GM19099 (cell line): ENCODE measurements around the gene HNRNPK.

Experiments
- POLR2A ChIP-seq: IDR thresholded peaks from 3 replicates; pipeline ENCODE4 v1.6.1; 2011; ENCODE audit warnings: low read depth; ENCODE audit not compliant: insufficient read length; ENCODE audit errors: extremely low read depth

HNRNPK gene

DNA sequence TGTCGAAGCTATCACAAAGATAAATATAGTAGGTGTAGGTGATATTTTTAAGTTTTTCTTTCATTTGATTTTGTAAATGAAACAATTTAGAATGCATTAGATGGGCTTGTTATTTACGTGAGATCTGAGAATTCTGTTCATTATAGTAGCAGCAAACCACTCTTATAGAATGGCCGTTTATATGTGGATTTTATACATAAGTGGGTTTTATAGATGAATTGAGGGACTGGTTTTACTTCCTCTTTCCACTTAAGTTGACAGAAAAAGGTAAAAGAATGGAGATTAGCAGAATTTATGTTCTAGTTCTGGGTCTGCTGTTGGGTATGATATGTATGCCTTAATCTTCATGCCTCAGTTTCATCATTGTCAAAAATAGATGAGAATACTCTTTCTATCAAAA is 6.2 kb upstream of the HNRNPK start:
- TF ChIP-seq POLR2A = no peak

DNA sequence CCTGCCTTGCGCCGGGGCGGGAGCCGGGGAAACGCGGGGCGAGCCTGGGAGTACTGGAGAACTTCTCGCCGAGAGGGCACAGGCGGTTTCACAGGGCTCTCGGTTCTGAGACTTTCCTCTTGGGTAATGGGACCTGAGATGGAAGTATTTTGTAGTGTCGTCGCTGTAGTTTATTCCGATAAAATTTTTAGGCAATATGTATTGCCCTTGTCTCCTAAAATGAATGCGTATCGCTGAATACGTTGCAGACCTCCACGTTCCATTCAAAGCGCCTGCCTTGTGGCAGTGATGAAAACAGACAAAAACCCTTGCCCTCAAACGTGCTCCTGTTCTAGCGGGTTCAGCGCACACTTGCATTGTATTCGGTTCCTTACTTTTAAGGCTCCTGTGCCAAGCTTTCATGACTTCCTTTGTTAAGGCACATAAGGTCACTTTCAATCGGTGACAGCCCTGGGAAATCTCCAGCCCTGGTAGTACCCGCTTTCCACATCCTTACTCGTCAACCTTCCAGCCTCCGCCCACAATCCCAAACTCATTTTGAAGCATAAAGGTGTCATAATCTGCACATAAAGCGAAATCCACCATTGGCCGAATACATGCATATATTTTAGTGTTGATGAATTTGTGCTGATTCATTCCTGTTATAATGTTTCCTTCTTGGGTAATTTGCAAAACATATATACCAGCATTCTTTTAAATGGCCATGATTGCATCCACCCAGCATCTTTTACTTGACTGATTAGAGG is 1.3 kb upstream of the HNRNPK start:
- no peak for TF ChIP-seq POLR2A

DNA sequence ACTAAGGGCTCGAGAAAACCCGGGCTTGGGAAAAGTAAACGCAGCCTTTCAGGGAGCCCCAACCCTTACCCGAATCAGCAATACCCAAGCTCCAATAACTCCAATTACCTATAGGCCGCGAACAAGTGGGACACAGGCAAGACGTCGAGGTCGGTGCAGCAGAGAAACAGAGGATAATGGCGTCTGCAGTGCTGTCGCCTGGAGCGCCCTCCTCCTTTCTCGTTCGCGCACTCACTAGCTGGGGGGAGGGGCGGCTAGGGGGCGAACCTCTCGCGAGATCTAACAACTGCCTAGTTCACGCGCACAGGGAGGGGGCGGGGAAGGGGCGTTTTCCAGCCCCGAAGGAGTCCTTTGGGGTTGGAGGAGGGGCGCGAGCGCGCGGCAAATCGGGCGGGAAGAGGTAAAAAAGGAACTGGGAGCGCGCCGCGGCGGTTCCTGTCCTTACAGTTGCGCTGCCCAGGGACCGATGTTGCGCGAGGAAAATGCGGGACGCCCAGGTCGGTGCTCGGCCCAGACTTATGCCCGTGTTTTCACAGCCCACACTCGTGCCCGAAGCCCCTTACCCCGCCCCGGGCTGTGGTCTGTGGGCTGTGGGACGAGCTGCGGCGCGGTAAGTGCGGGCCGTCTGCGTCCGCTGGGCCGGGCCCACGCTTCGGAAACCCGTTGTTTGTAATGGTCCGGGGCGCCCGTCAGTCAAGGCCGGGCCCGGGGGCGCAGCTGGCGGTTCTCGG is 545 bp upstream of the HNRNPK start, which contains the start of gene RMI1:
TSS of gene RMI1 (plus strand) at position 411 of the 731 bp plus-strand sequence. CDS start 20,182 bp downstream, outside the sequence.
- peak; percentile 96 for TF ChIP-seq POLR2A

DNA sequence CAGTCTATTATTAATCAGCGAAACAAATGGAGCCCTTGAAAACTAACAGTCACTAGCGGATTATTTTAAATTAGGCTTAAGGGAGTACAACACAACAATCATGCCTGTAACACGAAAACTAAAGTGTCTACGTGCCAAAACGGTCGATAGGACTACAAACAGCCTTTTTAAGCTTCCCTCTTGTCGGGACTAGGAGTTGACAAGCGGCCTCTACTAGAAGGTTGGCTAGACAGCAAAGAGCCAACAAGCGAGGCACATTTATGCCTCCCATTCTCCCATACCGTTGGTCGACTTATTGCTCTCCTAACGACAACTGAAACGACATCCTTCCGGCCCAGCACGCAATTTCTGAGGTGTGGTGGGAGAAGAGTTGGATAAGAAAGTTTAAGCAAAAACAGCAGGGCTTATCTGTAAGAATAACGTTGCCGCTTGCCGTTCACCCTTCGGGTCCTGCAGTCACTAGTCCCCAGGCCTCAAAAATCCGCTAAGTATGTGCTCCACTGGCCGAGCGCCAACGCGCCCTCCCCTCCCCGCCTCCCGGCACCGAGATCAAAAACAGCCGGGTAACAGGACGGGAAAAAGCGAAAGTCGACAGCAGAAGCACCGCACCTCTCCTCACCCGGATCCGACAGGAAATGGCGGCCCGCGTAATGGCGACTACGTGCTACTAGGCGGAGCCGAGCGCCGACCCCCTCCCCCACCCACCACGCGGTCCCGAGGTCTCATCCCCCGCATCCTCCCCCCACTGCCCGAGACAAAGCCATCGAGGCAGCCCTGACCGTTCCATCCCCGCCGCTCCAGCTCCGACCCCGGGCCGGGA is 813 bp downstream of the HNRNPK start:
- TF ChIP-seq POLR2A = peak; percentile 41

DNA sequence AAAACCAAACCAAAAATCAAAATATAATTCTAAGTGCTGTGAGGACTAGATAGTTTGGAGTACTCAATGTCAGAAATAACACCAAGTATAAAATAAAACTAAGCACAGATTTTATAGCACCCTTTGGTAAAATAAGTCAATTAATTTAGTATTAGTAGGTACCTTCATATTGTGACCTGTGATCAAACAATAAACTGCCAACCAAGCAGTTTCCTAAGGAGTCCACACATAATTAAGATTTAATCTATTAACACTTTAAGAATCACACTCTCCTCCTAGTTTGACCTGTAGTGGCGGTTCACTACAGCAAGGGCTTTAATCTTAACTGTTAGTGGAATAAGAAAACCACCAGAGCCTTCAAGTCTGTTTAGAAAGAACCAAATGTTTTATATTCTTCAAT is 2.8 kb downstream of the HNRNPK start:
- no peak for TF ChIP-seq POLR2A

DNA sequence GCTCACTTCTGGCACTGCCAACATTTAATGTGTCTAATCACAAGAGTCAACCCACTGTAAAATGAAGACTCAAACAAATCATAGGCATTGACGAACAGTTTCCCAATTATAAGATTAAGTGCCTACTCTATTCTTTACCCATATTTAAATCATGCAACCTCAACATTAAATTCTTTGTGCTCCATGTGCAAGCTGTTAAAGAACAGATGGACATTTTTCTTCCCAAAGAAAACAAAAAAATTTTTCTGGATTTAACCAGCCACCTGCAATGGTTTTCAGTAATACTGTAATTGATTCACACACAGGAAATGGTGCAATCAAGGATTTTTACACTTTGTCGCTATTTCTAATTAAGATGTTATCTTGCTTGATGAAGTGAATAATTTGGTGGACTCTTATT is 3.6 kb downstream of the HNRNPK start:
- no peak for TF ChIP-seq POLR2A

DNA sequence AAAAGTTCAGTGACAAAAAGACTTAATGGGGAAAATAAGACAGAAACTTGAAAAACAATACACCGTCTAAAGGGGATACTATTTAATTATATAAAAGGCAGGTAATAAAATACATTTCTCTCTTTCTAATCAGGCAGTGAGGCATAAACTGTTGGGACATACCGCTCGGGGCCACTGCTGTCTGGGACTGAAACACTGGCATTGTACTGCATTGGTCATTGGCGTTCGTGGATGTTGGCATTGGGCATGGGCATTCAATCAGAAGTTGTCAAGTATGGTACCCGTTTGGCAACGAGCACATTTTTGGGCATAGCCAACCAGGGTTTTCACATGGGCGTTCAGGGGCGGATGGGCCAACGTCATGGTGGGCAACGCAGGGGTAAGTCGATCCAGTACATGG is 4.7 kb downstream of the HNRNPK start:
- TF ChIP-seq POLR2A = no peak

DNA sequence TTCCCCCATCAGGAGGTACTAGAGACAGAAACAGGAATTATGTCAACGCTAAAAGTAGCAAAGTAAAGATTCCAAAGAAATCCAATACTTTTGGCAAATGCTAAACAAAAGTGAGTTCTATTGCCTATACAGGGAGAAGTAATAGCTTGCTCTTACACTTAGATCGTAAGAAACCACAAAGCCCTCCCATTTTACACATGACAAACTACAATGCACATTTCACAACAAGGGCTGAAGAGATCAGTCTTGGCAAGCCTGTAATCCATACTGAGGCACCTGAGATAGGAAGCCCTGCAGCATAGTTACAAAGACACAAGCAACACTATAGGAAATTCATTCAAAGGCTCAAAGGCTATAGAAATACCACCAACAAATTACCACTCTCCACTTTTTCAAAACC is 7.7 kb downstream of the HNRNPK start:
- no peak for TF ChIP-seq POLR2A

DNA sequence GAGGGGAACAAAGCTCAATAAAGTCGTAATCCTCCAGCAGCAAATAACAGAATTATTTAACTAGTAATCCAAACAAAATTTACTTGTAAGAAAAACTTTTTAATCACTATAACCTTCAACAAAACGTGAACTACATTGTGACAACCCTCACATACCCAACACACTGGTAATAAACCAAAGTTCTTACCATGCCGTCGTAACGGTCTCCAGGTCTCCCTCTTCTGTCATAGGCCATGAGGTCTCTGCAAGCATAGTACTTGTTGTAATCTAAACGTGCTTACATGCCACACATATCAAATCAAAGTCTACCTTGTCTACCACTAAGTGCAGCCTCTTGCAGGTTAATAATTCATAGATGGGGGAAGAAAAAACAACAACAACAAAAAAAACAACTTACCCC is 8.5 kb downstream of the HNRNPK start:
- TF ChIP-seq POLR2A = peak; percentile 17

DNA sequence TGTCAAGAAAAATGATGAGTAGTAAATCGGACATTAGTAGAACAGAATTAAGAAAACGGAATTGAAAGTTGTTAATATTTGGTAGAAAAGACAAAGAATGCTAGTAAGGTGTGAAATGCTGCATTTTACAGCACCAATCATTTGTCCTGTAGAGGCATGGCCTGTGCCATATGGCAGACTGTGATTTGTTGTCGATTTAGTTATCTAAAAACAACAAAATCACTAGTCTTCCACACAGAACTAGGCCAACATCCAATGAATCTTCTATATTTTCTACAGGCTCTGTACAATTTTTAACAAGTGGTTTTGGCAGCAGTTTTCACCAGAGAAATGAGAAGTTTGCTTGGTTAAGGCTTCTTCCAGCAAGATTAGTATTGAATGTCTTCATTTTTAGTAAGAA is 10.4 kb downstream of the HNRNPK start:
- no peak for TF ChIP-seq POLR2A

DNA sequence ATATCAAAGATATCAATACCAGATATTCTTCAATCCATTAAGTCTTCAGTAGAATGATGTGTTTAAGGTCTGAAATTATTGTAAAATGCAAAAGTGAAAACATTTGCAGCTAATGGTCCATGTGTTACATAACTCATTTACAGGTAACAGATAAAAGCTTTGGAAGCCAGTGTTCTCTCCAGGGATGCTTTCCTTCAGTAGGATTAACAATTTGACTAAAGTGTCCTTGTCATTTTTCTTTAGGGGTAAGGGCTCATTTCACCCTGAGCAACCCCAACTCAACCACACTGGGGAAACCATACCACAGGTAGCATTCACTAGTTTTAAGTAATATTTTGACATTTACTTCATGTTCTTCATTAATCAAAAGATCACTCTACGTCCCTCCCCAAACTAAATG is 12.9 kb downstream of the HNRNPK start:
- peak; percentile 11 for TF ChIP-seq POLR2A

DNA sequence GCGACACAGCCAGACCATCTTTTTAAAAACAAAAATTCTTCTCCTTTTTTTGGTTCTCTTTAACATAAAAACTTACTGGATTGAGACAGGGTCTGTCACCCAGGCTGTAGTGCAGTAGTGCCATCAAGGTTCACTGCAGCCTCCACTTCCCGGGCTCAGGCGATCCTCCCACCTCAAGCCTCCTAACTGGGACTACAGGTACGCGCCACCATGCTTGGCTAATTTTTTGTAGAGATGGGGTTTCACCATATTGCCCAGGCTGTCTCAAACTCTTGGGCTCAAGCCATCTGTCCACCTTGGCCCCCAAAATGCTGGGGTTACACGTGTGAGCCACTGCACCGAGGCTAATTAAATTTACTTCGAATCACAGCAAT is 13.8 kb downstream of the HNRNPK start:
- TF ChIP-seq POLR2A = no peak

DNA sequence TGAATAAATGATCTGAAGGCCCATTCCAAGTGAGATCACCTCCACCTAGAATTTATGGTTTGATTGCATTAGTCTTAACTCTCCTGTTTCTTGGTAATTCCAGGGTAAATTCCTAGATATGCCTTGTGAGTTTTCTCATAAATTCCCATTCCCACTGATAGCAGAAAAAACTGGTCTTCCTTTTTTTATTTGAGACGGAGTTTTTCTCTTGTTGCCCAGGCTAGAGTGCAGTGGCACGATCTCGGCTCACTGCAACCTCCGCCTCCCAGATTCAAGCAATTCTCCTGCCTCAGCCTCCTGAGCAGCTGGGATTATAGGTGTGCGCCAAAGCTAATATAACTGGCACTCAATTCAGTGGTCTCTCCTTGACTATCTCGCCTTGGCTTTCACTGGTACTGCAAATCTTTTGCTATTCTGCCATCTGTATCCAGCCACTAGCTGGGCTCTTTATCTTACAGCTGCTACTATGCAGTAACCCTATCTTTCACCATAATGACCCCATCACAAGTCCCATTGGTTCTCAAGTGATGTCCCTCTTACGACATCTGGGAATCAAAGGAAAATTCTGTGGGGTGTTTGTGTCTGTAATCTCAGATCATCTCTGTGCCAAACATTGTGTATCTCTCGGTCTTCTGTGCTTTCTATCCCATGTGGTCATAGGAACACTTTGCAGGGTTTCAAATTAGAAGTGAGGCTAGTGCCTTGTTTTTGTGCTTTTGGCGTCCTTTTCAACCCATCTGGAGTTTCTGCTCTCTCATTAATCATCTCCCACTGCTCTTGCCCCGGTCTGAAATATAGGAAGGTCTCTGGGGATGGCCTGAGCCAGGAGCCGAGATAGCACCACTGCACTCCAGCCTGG is 14.4 kb downstream of the HNRNPK start:
- TF ChIP-seq POLR2A = peak; percentile 20

DNA sequence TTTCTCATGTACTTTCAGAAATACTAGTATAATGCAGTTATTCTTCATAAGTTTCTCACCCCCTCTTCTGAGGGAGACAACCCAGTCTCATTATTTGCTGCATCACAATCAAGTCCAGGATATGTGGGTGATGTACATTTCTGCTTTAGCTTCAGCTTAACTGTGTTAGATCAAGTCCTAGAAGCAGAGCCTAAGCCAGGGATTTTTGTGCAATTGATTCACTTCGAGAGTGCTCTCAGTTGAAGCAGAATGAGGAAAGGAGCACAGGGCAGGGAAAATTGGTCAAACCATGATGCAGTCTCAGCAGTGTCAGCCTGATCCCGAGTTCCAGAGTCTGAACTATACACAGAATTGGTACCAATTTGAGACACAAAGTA is 15.1 kb downstream of the HNRNPK start:
- TF ChIP-seq POLR2A = peak; percentile 43

DNA sequence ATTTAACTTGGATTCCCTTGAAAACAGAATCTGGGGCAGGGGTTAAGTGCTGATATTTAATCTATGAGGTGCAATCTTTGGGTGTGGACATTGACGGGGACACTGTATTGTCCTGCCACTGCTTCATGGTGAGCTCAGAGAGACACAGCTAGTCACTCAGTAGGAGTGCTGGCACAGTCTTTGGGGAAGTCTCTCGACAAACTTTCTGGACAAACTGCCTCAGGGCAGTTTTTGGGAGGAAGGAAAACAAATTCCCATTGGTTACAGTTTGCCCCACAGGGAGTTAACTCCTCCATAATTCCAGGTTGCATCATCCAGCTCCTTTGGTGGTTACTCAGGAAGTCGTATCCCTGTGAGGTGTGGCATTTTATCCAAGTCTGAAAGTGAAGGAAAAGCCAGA is 17.9 kb downstream of the HNRNPK start:
- TF ChIP-seq POLR2A = no peak

DNA sequence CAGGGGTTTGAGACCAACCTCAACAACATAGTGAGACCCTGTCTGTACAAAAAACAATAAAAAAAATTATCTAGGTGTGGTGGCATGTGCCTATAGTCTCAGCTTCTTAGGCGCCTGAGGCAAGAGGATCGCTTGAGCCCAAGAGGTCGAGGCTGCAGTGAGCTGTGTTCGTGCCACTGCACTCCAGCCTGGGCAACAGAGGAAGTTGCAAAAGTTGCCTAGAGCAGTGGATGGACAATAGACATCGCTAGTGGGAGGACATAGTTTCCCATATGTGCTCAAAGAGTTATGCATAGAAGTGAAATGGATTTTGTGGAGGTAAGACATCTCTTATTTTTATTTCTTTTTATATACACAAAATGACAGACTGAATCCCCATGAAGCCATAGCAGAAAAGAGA is 19.0 kb downstream of the HNRNPK start:
- no peak for TF ChIP-seq POLR2A

DNA sequence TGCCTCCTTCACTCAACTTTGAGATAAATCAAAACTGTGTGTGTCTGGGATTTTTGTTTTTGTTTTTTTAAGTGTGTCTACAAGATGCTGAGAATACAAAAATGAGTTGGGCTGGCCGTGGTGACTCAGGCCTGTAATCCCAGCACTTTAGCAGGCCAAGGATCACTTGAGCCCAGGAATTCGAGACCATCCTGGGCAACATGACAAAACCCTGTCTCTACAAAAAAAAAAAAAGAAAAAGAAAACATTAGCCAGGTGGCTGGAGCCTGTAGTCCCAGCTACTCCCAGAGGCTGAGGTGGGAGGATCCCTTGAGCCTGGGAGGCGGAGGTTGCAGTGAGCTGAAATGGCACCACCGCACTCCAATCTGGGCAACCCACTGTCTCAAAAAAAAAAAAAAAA is 21.0 kb downstream of the HNRNPK start:
- TF ChIP-seq POLR2A = no peak
